Thymus (tissue), 11 donors: ENCODE results near the gene KRT78. TPM values are rescaled to one million over a fixed set of nuclear protein-coding genes. Genes with fewer than 3 reads are reported as not detected.
"Not testable (repeated sequence)": the region's sequence is repeated elsewhere in the genome, so short reads cannot be mapped to it uniquely, and the experiment has no call there.

Source experiments
- DNase-seq, 9 donors: peaks; one replicate each; pipeline ENCODE4 v3.0.0-alpha.2; 2013; ENCODE audit warnings: low spot score in 9 of 9, low read depth in 6 of 9, missing footprints in 1 of 9
- H3K27ac ChIP-seq, 2 donors: one replicate each; pipeline ENCODE4 v1.5.1; 2013; ENCODE audit warnings: control low read depth in 1 of 2, low read depth in 1 of 2, low read length in 1 of 2, mild to moderate bottlenecking in 1 of 2, moderate library complexity in 1 of 2
- H3K27me3 ChIP-seq, 2 donors: one replicate each; pipeline ENCODE4 v1.5.1; 2013; ENCODE audit warnings: low read length in 1 of 2; ENCODE audit not compliant: control insufficient read depth in 2 of 2, insufficient read depth in 1 of 2
- H3K36me3 ChIP-seq, 2 donors: one replicate each; pipeline ENCODE4 v1.5.1; 2013; ENCODE audit warnings: low read length in 1 of 2, mild to moderate bottlenecking in 1 of 2, moderate library complexity in 1 of 2; ENCODE audit not compliant: control insufficient read depth in 2 of 2, insufficient read depth in 2 of 2
- H3K4me1 ChIP-seq, 2 donors: one replicate each; pipeline ENCODE4 v1.5.1; 2013; ENCODE audit warnings: low read length in 2 of 2; ENCODE audit not compliant: control insufficient read depth in 2 of 2, insufficient read depth in 2 of 2
- H3K4me3 ChIP-seq, 2 donors: one replicate each; pipeline ENCODE4 v1.5.1; 2013; ENCODE audit warnings: low read length in 2 of 2, control low read depth in 1 of 2, mild to moderate bottlenecking in 1 of 2
- H3K9me3 ChIP-seq, 2 donors: one replicate each; pipeline ENCODE4 v1.5.1; 2013; ENCODE audit warnings: low read length in 1 of 2, mild to moderate bottlenecking in 1 of 2; ENCODE audit not compliant: control insufficient read depth in 2 of 2, insufficient read depth in 1 of 2
- WGBS: extraction: QIAGEN DNeasy Blood & Tissue Kit; methylation state at CpG from one replicate; pipeline ENCODE4 v1.1.7; 2013; 5-methylcytosine and 5-hydroxymethylcytosine counted together
- polyA plus RNA-seq: library from polyadenylated mRNA; stranded (reverse); fragments of 200-250 nt; gene quantifications from one replicate; pipeline ENCODE4 v1.2.3, GENCODE V29; 2013
- total RNA-seq: library from RNA; stranded (reverse); fragments of 120-200 nt; gene quantifications from one replicate; pipeline ENCODE4 v1.2.4, GENCODE V29; 2013
- donor health status: healthy.

Gene KRT78
- total and polyA plus RNA-seq, 2 donors = 0.42 to 7.2 TPM

DNA sequence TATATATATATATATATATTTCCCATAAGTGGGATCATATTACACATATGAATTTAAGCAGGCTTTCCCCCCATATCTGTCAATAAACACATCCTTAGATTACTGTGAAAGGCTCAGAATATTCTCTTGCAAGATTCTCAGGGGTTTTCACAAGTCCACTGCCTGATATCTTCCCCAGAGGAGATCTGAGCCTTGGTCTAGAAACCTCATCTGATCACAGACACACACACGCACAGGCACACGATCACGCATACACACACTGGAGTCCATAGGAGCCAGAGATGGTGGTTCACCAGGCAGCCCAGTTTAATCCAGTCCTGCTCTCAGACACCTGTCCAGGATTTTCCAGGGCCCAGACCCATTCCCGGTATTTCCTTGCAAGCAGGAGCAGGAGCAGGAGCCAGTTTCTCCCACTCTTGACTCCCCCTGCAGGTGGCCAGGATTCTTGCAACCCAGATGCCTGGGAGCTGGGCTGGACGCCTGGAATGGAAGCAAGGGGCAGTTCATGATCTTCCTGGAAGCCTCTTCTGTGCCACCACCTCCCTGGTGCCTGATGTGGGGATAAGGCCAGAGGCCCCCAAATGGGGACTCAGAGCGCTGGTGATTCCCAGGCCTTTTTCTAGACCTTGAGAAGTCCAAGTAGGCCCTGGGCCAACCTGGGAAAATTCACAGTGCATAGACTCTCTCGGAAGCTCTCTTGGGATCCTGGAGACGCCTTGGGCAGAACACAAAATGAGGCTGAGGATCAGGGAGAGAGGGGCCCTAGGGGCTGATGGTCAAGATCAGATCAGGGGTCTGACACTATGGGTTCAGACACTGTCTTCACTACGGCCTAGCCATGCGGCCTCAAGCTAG is 16.5 kb upstream of the KRT78 start:
- 83% methylated on average over 10 of the region's 10 CpGs for WGBS
- DNase-seq = no peak
- Histone ChIP-seq H3K9me3 (no peaks in the 10 kb centered on the region), H3K27me3 (peaks cover 0 to 3% of the 10 kb centered on the region in 2 donors), H3K27ac (no peak overlapping the region), H3K4me1 (peaks cover 5 to 9% of the 10 kb centered on the region in 2 donors), H3K4me3 (no peak overlapping the region), H3K36me3 (no peaks in the 10 kb centered on the region)

DNA sequence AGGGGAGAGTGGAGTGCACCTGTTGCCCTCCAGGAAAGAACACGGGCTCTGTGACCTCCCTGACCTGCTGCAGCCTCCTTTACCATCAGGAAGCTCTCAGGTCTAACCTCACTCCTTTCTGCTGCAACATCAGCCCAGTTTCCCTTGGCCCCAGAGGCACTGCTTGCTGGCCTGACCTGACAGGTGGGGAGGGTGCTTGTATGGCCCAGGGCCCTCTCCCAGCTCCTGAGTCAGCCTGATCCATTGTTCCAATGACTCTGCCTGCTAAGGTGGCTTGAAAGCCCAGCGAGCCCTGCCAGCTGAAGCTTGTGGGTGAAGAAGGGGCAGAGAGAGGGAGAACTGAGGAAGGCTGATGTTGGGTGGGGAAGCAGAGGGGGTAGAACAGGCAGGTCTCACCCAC is 13.2 kb upstream of the KRT78 start:
- no peak overlapping the region for H3K27ac ChIP-seq
- H3K27me3 ChIP-seq = peaks cover 0 to 6% of the 10 kb centered on the region in 2 donors
- H3K4me3 ChIP-seq = no peak overlapping the region
- peaks cover 0 to under 1% of the 10 kb centered on the region in 2 donors for H3K4me1 ChIP-seq
- H3K9me3 ChIP-seq = no peaks in the 10 kb centered on the region
- WGBS = 81% methylated on average over 2 of the region's 2 CpGs
- no peak for DNase-seq
- no peaks in the 10 kb centered on the region for H3K36me3 ChIP-seq

DNA sequence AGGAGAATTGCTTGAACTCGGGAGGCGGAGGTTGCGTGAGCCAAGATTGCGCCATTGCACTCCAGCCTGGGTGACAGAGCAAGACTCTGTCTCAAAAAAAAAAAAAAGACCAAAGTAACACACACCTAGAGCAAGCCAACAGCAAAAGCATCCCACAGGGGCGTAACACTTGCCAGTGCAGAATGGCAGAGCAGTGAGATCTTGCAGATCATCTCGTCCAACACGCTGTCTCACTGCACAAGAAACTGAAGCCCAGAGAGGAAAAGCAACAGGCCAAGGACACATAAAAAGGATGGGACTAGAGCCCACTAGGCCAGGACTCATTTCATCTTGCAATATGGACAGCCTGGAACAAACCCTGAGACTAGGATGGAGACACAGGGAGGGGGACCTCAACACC is 12.7 kb upstream of the KRT78 start:
- DNase-seq = no peak
- Histone ChIP-seq H3K4me1 (no peaks in the 10 kb centered on the region), H3K27me3 (peaks cover 0 to 6% of the 10 kb centered on the region in 2 donors), H3K9me3 (no peaks in the 10 kb centered on the region), H3K27ac (no peak overlapping the region), H3K4me3 (no peak overlapping the region), H3K36me3 (no peaks in the 10 kb centered on the region)
- WGBS = 97% methylated on average over 7 of the region's 7 CpGs

DNA sequence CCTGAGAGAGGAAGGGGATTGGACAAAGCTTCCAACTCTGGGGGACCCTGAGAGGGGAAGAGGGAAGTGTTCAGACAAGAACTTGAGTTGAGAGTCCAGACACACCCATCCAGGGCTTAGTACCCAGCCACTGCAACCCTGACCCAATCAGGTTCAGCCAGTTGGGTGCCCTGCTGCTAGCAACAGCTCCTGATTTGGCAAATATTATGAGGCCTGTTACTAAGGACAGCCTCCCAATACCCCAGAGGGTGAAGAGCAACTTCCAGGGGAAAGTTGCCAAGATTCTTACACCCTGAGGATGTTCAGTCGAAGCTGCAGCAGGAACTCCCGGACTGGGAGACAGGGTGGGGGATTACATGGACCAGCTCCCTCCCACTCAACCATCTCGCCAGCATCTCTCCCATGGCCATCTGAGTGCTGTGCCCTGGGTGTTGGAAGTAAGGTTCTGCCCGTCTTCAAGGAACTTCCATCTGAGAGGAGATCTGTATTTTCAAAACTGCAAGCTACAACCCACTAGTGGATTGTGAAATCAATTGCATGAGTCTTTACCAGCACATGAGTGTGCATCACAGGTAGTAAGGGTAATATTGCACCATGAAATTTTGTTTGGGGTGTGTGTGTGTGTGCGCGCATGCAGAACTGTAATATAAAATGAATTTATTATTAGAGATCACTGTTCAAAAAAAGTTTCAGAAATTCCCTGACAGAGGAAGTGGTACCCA is 11.5 kb upstream of the KRT78 start:
- Histone ChIP-seq H3K36me3 (no peaks in the 10 kb centered on the region), H3K9me3 (no peaks in the 10 kb centered on the region), H3K4me1 (no peaks in the 10 kb centered on the region), H3K27ac (no peak overlapping the region), H3K4me3 (no peak overlapping the region), H3K27me3 (peaks cover 0 to 6% of the 10 kb centered on the region in 2 donors)
- 93% methylated on average over 6 of the region's 6 CpGs for WGBS
- DNase-seq = no peak

DNA sequence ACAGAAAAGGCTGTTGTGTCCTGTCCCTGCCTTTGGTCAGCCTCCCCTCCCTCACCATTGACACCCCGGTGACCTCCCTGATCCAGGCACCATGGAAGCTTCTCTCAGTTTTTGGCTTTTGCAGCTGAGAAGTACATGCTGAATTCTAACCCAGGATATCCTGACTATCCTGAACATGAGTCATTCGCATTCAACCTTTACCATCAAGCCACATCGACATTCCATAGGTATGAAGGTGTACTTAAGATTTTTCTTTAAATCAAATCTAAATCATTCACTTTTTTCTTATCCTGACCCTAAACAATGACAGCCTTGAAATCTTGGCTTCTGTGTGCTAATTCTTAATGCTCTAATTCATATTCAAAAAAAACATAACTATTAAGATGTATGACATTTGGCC is 8.7 kb upstream of the KRT78 start:
- DNase-seq = no peak
- 96% methylated on average over 3 of the region's 3 CpGs for WGBS

DNA sequence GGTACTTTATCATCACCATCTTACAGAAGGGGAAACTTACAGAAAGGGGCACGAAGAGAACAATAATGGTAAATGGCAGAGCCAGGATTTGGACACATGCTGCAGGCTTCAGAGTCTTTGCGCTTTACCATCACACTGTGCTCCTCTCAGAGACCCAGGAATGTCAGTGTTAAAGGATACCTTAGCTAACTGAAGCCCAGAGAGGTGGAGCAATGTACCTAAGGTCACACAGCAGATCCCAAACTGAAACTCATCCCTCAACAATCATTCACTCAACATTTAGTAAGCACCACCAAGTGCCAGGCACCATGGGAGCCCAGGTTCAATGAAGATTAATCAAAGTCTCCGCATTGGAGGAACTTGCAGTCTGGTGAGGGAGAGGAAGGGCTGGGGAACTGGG is 8.0 kb upstream of the KRT78 start:
- Histone ChIP-seq H3K27ac (no peak overlapping the region), H3K27me3 (peaks cover 0 to 7% of the 10 kb centered on the region in 2 donors), H3K4me3 (no peak overlapping the region), H3K4me1 (no peaks in the 10 kb centered on the region), H3K36me3 (no peaks in the 10 kb centered on the region), H3K9me3 (no peaks in the 10 kb centered on the region)
- WGBS = 89% methylated on average over 3 of the region's 3 CpGs
- no peak for DNase-seq

More for the DNA sequence above, 8.7 kb upstream of the KRT78 start:
- H3K9me3 ChIP-seq = no peaks in the 10 kb centered on the region
- no peaks in the 10 kb centered on the region for H3K36me3 ChIP-seq
- peaks cover 0 to 10% of the 10 kb centered on the region in 2 donors for H3K27me3 ChIP-seq
- H3K27ac ChIP-seq = no peak overlapping the region
- H3K4me3 ChIP-seq = no peak overlapping the region
- no peaks in the 10 kb centered on the region for H3K4me1 ChIP-seq

DNA sequence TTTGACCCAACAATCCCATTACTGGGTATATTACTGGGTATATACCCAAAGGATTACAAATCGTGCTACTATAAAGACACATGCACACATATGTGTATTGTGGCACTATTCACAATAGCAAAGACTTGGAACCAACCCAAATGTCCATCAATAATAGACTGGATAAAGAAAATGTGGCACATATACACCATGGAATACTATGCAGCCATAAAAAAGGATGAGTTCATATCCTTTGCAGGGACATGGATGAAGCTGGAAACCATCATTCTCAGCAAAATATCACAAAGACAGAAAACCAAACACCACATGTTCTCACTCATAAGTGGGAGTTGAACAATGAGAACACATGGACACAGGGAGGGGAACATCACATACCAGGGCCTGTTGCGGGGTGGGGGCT is 7.3 kb upstream of the KRT78 start:
- WGBS = 94% methylated on average over 2 of the region's 2 CpGs
- H3K4me3 ChIP-seq, DNase-seq, H3K9me3 ChIP-seq, H3K27me3 ChIP-seq, H3K36me3 ChIP-seq, H3K27ac ChIP-seq, H3K4me1 ChIP-seq: not testable (repeated sequence)

DNA sequence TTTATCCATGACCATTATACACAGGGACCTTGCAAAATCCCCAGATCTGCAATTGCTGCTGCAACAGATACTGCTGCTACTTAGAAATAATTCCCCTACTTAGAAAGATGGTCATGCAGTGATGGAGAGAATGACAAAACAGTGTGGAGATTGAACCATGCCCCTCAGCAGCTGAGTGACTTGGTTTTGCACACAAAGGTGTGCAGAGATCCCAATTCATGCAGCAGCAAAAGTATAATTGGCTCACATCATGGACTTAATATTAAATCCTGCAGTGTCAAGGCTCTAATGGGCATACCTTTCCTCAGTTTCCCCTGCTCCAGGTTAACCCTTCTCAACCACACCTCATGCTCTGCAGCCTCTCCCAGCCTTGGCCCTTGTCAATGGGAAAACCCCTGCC is 3.0 kb upstream of the KRT78 start:
- no peak for DNase-seq
- Histone ChIP-seq H3K4me1 (no peaks in the 10 kb centered on the region), H3K27me3 (peaks cover 0 to 12% of the 10 kb centered on the region in 2 donors), H3K9me3 (no peaks in the 10 kb centered on the region), H3K27ac (no peak overlapping the region), H3K4me3 (no peak overlapping the region), H3K36me3 (no peaks in the 10 kb centered on the region)

DNA sequence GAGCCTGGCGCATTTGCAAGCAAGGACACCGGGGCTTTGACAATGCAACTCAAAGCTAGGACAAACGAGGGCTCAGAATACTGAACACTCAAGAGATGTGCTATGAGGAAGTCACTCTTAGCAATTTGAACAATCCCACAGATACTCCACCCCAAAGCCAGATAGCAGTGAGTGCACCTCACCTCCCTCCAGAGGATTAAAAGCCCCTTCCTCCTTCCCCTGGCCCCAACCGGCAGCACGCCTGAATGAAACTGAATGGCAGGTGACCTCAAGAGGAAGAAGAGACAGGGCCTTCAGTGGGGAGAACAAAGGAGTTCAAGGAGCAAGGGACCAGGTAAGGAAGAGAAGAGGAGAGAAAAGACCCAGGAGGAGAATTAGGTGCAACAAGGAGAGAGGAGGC is 1.9 kb upstream of the KRT78 start:
- Histone ChIP-seq H3K36me3 (no peaks in the 10 kb centered on the region), H3K4me1 (no peaks in the 10 kb centered on the region), H3K27ac (no peak overlapping the region), H3K4me3 (no peak overlapping the region), H3K27me3 (peaks cover 0 to 12% of the 10 kb centered on the region in 2 donors), H3K9me3 (no peaks in the 10 kb centered on the region)
- 74% methylated on average over 5 of the region's 5 CpGs for WGBS
- no peak for DNase-seq
